PC-3 (cell line): ENCODE data around the gene FOXA3.

Experiments
- EZH2 ChIP-seq: fragments of 300-600 bp; sonication (generic); IDR thresholded peaks from one replicate; pipeline ENCODE4 v1.6.1; 2017; ENCODE audit warnings: antibody characterized with exemption, mild to moderate bottlenecking, low read length; ENCODE audit not compliant: unreplicated experiment
- EZH2phosphoT487 ChIP-seq: fragments of 300-600 bp; sonication (generic); IDR thresholded peaks from 2 replicates; pipeline ENCODE4 v1.6.1; 2018; ENCODE audit warnings: mild to moderate bottlenecking, antibody characterized with exemption, low read length, borderline replicate concordance
- TF ChIP-seq, protein P1 (sequence below): fragments of 300-600 bp; sonication (generic); conservative IDR thresholded peaks from 2 replicates; pipeline ENCODE4 v1.5.1; 2017; ENCODE audit warnings: antibody characterized with exemption, low read depth, mild to moderate bottlenecking, low read length

DNA sequence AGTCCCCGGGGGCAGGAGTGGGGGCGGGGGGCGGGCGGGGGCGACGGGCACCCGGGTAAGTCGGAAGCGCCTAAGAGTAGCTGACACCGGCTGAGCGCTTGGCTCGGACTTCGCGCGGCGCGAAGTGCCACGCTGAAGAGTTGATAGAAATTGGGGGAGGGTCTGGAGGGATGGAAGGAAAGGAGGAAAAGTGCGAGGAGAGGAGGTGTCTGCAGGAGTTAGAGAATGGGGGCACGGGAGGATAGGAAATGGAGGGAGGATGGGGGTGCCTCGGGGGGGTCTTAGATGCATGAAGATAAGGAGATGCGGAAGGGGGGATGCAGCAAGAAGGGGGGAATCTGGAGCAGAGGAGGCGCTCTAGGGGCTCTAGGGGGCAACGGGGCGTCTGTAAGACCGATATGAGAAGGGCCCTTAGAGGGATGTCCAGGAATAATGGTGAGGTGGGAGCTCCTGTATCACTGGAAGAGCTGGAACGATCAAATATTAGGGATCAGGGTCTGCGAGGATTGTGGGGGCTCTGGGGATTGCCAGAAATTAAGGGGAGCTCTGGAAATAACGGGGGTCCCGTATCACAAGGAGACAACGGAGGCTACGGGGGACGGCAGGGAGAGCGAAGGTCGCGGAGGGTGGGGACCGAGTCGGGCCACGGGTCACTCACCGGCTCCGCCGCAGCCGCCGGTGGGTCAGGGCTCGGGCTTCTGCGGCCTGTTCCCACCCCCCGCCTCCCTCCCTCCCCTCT, 38.0 kb downstream of the FOXA3 start, which contains the start of gene MYPOP:
- TF ChIP-seq, protein P1, sequence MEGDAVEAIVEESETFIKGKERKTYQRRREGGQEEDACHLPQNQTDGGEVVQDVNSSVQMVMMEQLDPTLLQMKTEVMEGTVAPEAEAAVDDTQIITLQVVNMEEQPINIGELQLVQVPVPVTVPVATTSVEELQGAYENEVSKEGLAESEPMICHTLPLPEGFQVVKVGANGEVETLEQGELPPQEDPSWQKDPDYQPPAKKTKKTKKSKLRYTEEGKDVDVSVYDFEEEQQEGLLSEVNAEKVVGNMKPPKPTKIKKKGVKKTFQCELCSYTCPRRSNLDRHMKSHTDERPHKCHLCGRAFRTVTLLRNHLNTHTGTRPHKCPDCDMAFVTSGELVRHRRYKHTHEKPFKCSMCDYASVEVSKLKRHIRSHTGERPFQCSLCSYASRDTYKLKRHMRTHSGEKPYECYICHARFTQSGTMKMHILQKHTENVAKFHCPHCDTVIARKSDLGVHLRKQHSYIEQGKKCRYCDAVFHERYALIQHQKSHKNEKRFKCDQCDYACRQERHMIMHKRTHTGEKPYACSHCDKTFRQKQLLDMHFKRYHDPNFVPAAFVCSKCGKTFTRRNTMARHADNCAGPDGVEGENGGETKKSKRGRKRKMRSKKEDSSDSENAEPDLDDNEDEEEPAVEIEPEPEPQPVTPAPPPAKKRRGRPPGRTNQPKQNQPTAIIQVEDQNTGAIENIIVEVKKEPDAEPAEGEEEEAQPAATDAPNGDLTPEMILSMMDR = no peak
- no peak for TF ChIP-seq EZH2phosphoT487
- TF ChIP-seq EZH2 = no peak
